GM21576 (cell line): ENCODE data around the gene NPAS1.
"Not testable (repeated sequence)": the region's sequence is repeated elsewhere in the genome, so short reads cannot be mapped to it uniquely, and the experiment has no call there.

ENCODE experiments used
- ATAC-seq: cut with Tn5 transposase; IDR thresholded peaks from one replicate; pipeline ENCODE4 v1.9.1; 2021; ENCODE audit warnings: mild to moderate bottlenecking, moderate library complexity; ENCODE audit not compliant: unreplicated experiment

Gene NPAS1

GRCh38 chr19:46990991-46991676 is 28.5 kb upstream of the NPAS1 start:
- no peak for ATAC-seq

- ATAC-seq: no peak
Measured at GRCh38 chr19:46992699-46993535, 26.7 kb upstream of the NPAS1 start.

- no peak for ATAC-seq
Measured at GRCh38 chr19:46993622-46994021, 26.0 kb upstream of the NPAS1 start.

- no peak for ATAC-seq
Measured at GRCh38 chr19:46994141-46994686, 25.4 kb upstream of the NPAS1 start.

- ATAC-seq: no peak
Measured at GRCh38 chr19:46995492-46995891, 24.1 kb upstream of the NPAS1 start.

GRCh38 chr19:46998445-46999125 is 21.1 kb upstream of the NPAS1 start:
- ATAC-seq: no peak

- ATAC-seq: no peak
Measured at GRCh38 chr19:46999377-46999776, 20.3 kb upstream of the NPAS1 start.

GRCh38 chr19:46999878-47000277 is 19.8 kb upstream of the NPAS1 start:
- ATAC-seq: no peak

- no peak for ATAC-seq
Measured at GRCh38 chr19:47000373-47000772, 19.3 kb upstream of the NPAS1 start.

- no peak for ATAC-seq
Measured at GRCh38 chr19:47001584-47001983, 18.1 kb upstream of the NPAS1 start.

- ATAC-seq: no peak
Measured at GRCh38 chr19:47002106-47002766, 17.4 kb upstream of the NPAS1 start.

GRCh38 chr19:47002853-47003610 is 16.6 kb upstream of the NPAS1 start:
- ATAC-seq: no peak

GRCh38 chr19:47003611-47004465 is 15.8 kb upstream of the NPAS1 start:
- ATAC-seq: no peak

GRCh38 chr19:47005164-47005641 is 14.4 kb upstream of the NPAS1 start:
- ATAC-seq: no peak

- no peak for ATAC-seq
Measured at GRCh38 chr19:47005873-47006272, 13.8 kb upstream of the NPAS1 start.

- ATAC-seq: no peak
Measured at GRCh38 chr19:47006496-47006895, 13.1 kb upstream of the NPAS1 start.

GRCh38 chr19:47010549-47010948 is 9.1 kb upstream of the NPAS1 start:
- not testable (repeated sequence) for ATAC-seq

GRCh38 chr19:47012617-47013016 is 7.0 kb upstream of the NPAS1 start:
- ATAC-seq: no peak

- no peak for ATAC-seq
Measured at GRCh38 chr19:47013041-47013517, 6.6 kb upstream of the NPAS1 start.
